Naive B cell (primary cell): ENCODE data around the gene NDUFS3. TPM values are rescaled to one million over a fixed set of nuclear protein-coding genes. Genes with fewer than 3 reads are reported as not detected.

Experiments used
- ATAC-seq, 2 donors: fragments of 150-1000 bp; cut with Tn5 transposase; 2 replicates each; pipeline ENCODE4 v1.10.0; 2021; ENCODE audit warnings: low read depth in 2 of 2, mild to moderate bottlenecking in 2 of 2, moderate library complexity in 2 of 2
- DNase-seq: peaks from one replicate; pipeline ENCODE4 v3.0.0; 2022
- H3K27ac Mint-ChIP-seq, 6 donors: one replicate each; pipeline ENCODE4 v1.8.0; 2020 to 2022; ENCODE audit warnings: mild to moderate bottlenecking in 6 of 6, mixed read lengths in 6 of 6, moderate library complexity in 5 of 6, inconsistent platforms in 2 of 6
- H3K27me3 Mint-ChIP-seq, 3 donors: one replicate each; pipeline ENCODE4 v1.8.0; 2021 to 2022; ENCODE audit warnings: mixed read lengths in 3 of 3, mild to moderate bottlenecking in 1 of 3
- H3K36me3 Mint-ChIP-seq, 2 donors: one replicate each; pipeline ENCODE4 v1.8.0; 2020 to 2022; ENCODE audit warnings: mixed read lengths in 2 of 2, inconsistent platforms in 1 of 2, mild to moderate bottlenecking in 1 of 2
- H3K4me1 Mint-ChIP-seq, 3 donors: one replicate each; pipeline ENCODE4 v1.8.0; 2020 to 2022; ENCODE audit warnings: mixed read lengths in 3 of 3, inconsistent platforms in 1 of 3, mild to moderate bottlenecking in 1 of 3, moderate library complexity in 1 of 3
- H3K4me3 Mint-ChIP-seq, 8 donors: one replicate each; pipeline ENCODE4 v1.8.0; 2020 to 2022; ENCODE audit warnings: mild to moderate bottlenecking in 8 of 8, mixed read lengths in 8 of 8, moderate library complexity in 8 of 8, inconsistent platforms in 2 of 8
- H3K9me3 Mint-ChIP-seq, 7 donors: one replicate each; pipeline ENCODE4 v1.8.0; 2020 to 2022; ENCODE audit warnings: mixed read lengths in 7 of 7, mild to moderate bottlenecking in 5 of 7, inconsistent platforms in 2 of 7, moderate library complexity in 1 of 7
- polyA plus RNA-seq, 6 donors: library from polyadenylated mRNA; unstranded; fragments of 300-500 nt; fragmentation: Illumina TruSeq; gene quantifications; one replicate each; pipeline ENCODE4 v1.2.3, GENCODE V29; 2021; ENCODE audit warnings: low read depth in 6 of 6

NDUFS3 gene
- polyA plus RNA-seq, 6 donors from 2014 or later, result 83.1 to 113 (median 99.6) TPM

DNA sequence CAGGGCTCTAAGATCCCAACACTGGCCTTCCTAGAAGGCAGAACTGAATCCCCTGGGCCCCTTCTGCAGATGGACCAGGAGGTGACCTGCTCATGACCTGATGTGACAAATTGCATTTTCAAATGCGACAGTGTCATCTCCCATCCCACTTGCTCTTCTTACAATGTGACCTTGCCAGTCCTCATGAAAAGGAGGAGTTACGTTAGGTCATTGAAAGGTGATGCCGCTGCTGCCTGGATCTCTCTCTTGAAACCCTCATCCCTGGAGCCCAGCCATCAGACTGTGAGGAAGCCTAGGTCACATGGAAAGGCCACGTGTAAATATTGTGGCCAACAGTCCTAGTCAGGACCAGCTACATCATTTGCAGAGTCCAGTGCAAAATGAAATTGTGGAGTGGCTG is 21.0 kb downstream of the NDUFS3 start:
- Mint-ChIP-seq H3K9me3 (no peaks in the 10 kb centered on the region), H3K4me3 (no peak overlapping the region), H3K4me1 (no peaks in the 10 kb centered on the region), H3K27ac (no peak overlapping the region), H3K36me3 (no peaks in the 10 kb centered on the region), H3K27me3 (peaks cover 4 to 21% (median 12%) of the 10 kb centered on the region in 3 donors)
- no peak for DNase-seq
- ATAC-seq, result no peak

DNA sequence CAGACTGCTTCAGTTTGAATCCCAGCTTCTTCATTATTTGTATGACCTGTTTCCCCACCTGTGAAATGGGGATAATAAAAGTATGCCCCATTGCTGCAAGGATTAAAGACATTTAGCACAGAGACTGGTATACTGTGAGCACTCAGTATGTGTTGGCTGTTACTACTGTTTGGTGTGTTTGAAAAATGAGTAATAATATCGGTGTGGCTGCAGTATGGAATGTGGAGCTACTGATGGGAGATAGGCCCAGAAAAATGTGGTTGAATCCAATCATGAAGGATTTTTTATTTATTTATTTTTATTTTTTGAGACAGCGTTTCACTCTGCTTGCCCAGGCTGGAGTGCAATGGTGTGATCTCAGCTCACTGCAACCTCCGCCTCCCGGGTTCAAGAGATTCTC is 24.4 kb downstream of the NDUFS3 start:
- no peak for ATAC-seq
- Mint-ChIP-seq H3K27ac (no peak overlapping the region), H3K9me3 (no peaks in the 10 kb centered on the region), H3K4me3 (no peak overlapping the region), H3K4me1 (no peaks in the 10 kb centered on the region), H3K36me3 (no peaks in the 10 kb centered on the region), H3K27me3 (peaks cover 0 to 8% (median 0%) of the 10 kb centered on the region in 3 donors)
- DNase-seq, result no peak

DNA sequence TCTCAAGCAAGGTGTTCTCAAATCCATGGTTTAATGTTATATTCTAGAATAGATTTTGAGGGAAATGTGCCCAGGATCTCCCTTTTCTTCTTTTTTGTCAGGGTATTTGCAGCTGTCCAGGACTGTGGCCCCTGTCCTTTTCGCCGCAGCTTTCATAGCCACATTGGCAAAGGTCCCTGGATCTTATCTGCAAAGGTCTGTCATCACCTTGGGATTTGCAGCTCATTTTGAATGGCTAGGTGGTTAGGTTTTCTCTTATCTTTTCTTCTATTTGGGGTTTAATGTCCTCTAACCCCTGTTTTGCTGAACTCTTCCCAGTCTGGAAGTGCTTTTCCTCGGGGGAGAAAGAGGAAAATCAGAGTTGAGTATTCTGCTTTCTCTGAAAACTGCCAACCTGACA is 27.0 kb downstream of the NDUFS3 start:
- ATAC-seq, result no peak
- Mint-ChIP-seq H3K36me3 (no peaks in the 10 kb centered on the region), H3K4me1 (peaks cover 4 to 9% (median 8%) of the 10 kb centered on the region in 3 donors), H3K27me3 (no peaks in the 10 kb centered on the region), H3K4me3 (no peak overlapping the region), H3K27ac (peak overlapping the region in 1 of 6 donors; percentile 14), H3K9me3 (no peaks in the 10 kb centered on the region)
- no peak for DNase-seq

DNA sequence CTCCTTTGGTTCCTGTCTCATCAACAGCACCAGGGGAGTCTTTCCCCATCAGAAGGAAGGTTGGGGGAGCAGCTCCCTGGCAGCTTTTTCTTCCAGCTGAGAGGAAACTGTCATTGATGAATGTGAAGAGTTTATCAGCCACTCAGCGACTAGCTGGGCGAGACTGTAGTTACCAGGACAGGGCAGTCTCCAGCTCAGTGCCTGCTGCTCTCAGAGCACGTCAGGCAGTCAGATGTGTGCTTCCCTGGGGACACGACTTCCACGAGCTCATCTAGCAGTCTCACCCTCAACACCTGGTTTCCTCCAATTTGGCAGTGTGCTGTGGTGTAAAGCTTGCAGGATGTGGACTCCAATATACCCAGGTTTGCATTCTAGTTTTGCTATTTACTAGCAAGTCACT is 27.9 kb downstream of the NDUFS3 start:
- ATAC-seq, result no peak
- Mint-ChIP-seq H3K27ac (no peak overlapping the region), H3K4me3 (no peak overlapping the region), H3K4me1 (peaks cover 11 to 17% (median 16%) of the 10 kb centered on the region in 3 donors), H3K27me3 (no peaks in the 10 kb centered on the region), H3K9me3 (no peaks in the 10 kb centered on the region), H3K36me3 (no peaks in the 10 kb centered on the region)
- no peak for DNase-seq

DNA sequence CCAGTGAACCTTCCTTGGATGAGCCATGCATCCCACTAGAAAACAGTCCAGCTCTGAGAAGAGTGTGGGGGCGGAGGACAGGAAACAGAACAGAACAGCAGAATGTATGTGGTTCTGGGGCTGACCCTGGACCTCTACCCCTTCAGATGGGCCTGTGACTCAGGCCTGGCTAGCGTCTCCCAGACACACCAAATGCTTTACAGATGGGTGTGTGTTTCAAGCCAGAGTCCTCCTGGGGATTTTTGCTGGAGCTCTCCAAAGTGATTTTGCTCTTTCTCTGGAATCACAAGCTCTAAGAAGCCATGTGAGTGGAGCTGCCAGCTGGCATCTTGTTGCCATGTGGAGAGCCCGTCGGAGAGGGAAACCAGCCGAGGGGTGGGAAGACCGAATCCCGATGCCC is 28.5 kb downstream of the NDUFS3 start:
- Mint-ChIP-seq H3K9me3 (no peaks in the 10 kb centered on the region), H3K27me3 (no peaks in the 10 kb centered on the region), H3K4me3 (no peak overlapping the region), H3K27ac (no peak overlapping the region), H3K36me3 (no peaks in the 10 kb centered on the region), H3K4me1 (peaks cover 13 to 22% (median 20%) of the 10 kb centered on the region in 3 donors)
- DNase-seq, result no peak
- no peak for ATAC-seq

DNA sequence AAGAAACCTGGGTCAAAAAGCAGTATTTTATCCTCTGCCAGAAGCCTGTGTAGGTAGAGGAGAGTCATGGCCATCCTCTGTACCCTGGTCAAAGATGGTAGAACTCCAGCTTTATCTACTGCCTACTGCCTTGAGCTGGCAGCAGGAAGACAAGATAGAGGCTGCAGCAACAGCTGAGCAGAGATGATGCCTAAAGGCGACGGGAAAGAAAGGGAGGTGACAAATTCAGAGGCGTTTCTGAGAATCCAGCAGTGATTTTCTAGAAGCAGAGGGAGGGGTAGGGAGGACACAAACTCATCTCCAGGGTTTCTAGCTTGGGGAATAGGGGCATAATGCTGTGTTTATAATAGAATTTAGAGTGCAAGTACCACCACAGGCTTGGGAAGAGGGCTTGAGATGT is 30.8 kb downstream of the NDUFS3 start:
- H3K4me3 Mint-ChIP-seq, result peak overlapping the region in 1 of 8 donors; percentile 1
- no peaks in the 10 kb centered on the region for H3K9me3 Mint-ChIP-seq
- H3K36me3 Mint-ChIP-seq, result no peaks in the 10 kb centered on the region
- H3K4me1 Mint-ChIP-seq, result peaks cover 13 to 24% (median 20%) of the 10 kb centered on the region in 3 donors
- H3K27me3 Mint-ChIP-seq, result no peaks in the 10 kb centered on the region
- DNase-seq (no peak), ATAC-seq (no peak)
- H3K27ac Mint-ChIP-seq, result peak overlapping the region in 1 of 6 donors; percentile 10

DNA sequence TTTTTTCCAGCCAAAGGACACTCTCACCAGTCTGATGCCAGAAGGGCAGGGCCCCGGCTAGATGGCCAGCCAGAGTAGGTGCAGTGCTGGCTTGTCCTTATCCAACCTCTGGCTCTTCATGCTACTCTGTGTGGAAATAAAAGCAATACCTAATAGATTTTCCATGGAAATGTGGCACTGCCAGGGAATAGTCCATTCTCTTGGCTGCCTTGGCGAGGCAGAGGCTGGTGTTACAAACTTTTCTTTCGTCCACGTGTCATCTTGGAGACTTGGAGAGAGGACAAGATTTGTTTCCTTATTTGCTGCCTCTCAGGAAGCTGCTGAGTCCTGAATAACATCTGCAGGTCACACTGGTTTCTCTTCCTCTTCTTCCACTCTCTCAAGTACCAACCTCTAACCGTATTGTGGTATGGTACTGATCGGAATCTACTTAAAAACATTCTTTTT is 32.5 kb downstream of the NDUFS3 start:
- ATAC-seq, result peak; percentile 98 to 99
- no peaks in the 10 kb centered on the region for H3K9me3 Mint-ChIP-seq
- peak overlapping the region in 5 of 6 donors; percentile 7 to 82 (median 54) for H3K27ac Mint-ChIP-seq
- no peaks in the 10 kb centered on the region for H3K36me3 Mint-ChIP-seq
- DNase-seq, result peak; percentile 45
- H3K27me3 Mint-ChIP-seq, result no peaks in the 10 kb centered on the region
- peak overlapping the region in 6 of 8 donors; percentile 3 to 74 (median 56) for H3K4me3 Mint-ChIP-seq
- H3K4me1 Mint-ChIP-seq, result peaks cover 13 to 24% (median 20%) of the 10 kb centered on the region in 3 donors

DNA sequence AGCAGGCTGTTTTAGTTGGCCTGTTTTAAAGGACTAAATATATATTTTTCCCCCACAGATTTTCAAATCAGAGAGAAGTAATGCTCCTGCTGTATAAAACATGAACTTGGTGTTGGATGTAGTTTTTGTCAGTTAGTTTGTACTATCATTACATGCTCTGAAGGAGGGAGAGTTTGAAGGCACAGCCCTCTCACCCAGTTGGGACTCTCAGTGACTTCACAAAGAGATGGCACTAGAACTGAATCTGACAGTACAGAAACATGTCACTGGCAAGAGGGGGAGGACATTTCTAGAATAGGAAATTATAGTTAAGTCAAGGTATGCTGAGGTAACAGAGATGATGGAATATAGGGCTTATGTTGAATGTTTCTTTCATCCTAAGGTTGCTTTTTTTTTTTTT is 36.4 kb downstream of the NDUFS3 start:
- no peaks in the 10 kb centered on the region for H3K9me3 Mint-ChIP-seq
- H3K4me1 Mint-ChIP-seq, result peaks cover 13 to 20% (median 15%) of the 10 kb centered on the region in 3 donors
- H3K27ac Mint-ChIP-seq, result peak overlapping the region in 1 of 6 donors; percentile 69
- no peaks in the 10 kb centered on the region for H3K27me3 Mint-ChIP-seq
- H3K4me3 Mint-ChIP-seq, result no peak overlapping the region
- DNase-seq, result no peak
- no peak for ATAC-seq
- H3K36me3 Mint-ChIP-seq, result peaks cover 0 to 5% of the 10 kb centered on the region in 2 donors

DNA sequence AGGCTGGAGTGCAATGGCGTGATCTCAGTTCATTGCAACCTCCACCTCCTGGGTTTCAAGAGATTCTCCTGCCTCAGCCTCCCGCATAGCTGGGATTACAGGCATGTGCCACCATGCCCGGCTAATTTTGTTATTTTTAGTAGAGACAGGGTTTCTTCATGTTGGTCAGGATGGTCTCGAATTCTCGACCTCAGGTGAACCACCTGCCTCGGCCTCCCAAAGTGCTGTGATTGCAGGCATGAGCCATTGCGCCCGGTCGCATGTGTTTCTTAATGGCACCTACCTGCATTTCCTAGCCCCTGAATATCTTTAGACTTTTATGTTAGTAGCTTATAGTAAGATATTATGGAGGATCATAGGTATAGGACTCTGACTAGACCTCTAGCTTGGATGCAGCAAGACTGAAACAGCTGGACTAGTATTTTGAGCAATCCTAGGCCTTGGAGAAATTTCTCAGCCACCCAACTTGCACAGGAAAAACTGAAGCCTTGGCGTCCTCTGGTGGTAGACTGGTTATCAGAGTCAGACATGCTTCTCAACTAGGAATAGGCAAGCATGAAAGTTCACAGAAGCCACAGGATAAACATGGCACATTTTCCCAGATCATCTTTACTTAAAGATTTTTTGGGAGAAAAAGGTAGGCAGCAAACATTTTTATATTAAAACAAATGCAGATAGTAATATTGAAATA is 38.0 kb downstream of the NDUFS3 start:
- peaks cover 0 to 5% of the 10 kb centered on the region in 2 donors for H3K36me3 Mint-ChIP-seq
- no peaks in the 10 kb centered on the region for H3K9me3 Mint-ChIP-seq
- no peak overlapping the region for H3K4me3 Mint-ChIP-seq
- no peak for DNase-seq
- H3K4me1 Mint-ChIP-seq, result peaks cover under 1 to 6% (median 2%) of the 10 kb centered on the region in 3 donors
- peak overlapping the region in 1 of 6 donors; percentile 14 for H3K27ac Mint-ChIP-seq
- ATAC-seq, result no peak
- H3K27me3 Mint-ChIP-seq, result no peaks in the 10 kb centered on the region

DNA sequence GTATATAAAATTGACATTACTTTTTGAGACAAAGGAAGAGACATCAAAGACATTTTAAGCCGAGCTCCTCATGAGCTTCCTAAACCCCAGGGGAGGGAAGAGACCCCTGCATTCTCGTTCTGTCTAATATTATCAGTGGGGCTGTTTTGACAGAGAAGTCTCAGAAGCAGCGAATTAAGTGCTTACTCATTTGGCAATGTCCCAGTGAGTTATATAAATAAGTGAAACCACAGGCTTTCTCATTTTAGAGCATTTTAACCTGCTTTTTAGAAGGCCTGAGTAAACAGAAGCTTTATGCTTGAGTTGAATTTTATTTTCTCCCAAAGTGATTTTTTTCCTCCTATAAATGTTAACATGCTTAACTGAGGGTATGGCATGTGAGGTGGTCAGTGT is 38.5 kb downstream of the NDUFS3 start:
- no peak for DNase-seq
- Mint-ChIP-seq H3K4me3 (no peak overlapping the region), H3K9me3 (no peaks in the 10 kb centered on the region), H3K27me3 (no peaks in the 10 kb centered on the region), H3K4me1 (peaks cover 0 to under 1% (median 0%) of the 10 kb centered on the region in 3 donors), H3K36me3 (peaks cover 4 to 5% of the 10 kb centered on the region in 2 donors), H3K27ac (no peak overlapping the region)
- ATAC-seq, result no peak

DNA sequence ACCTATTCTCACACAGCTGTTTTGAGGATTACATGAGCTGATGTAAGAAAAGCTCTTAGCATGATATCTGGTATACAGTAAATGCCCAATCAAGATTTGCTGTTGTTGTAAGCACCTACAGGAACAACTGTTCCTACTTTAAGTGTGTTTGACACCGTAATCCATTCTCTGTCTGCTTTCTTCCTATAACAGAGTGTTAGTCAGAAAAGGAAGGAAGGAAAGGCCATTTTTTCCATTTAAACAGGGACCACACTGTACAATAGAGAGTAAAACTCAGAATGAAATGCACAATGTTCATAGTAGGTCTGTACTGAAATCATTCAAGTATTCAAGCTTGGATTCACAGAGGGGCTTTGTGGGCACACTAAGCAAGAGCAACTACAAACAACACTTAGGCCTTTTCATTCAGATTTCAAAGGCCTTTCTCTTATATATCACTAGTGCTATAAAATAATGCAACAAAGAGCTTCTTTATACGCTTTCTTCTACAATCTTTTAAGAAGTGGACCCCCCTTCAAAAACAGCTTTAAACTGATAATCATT is 42.0 kb downstream of the NDUFS3 start:
- no peaks in the 10 kb centered on the region for H3K27me3 Mint-ChIP-seq
- H3K27ac Mint-ChIP-seq, result peak overlapping the region in 1 of 6 donors; percentile 44
- DNase-seq, result no peak
- H3K4me3 Mint-ChIP-seq, result no peak overlapping the region
- no peak for ATAC-seq
- H3K36me3 Mint-ChIP-seq, result peaks cover 11 to 14% of the 10 kb centered on the region in 2 donors
- H3K9me3 Mint-ChIP-seq, result no peaks in the 10 kb centered on the region
- H3K4me1 Mint-ChIP-seq, result no peaks in the 10 kb centered on the region

DNA sequence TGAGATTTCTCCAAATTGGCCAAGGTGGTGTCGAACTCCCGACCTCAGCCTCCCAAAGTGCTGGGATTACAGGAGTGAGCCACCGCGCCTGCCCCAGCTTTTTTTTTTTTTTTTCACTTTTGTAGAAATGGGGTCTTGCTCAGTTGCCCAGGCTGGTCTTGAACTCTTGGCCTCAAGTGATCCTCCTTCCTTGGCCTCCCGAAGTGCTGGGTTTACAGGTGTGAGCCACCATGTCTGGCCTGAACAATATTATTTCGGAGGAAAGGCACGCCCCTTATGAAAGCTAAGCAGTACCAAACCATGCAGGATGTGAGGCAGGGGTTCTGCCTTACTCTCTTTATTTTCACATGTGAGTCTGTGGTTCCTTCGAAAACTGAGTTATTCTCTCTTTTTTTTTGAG is 47.4 kb downstream of the NDUFS3 start:
- Mint-ChIP-seq H3K27ac (no peak overlapping the region), H3K27me3 (no peaks in the 10 kb centered on the region), H3K4me1 (no peaks in the 10 kb centered on the region), H3K9me3 (no peaks in the 10 kb centered on the region), H3K4me3 (no peak overlapping the region), H3K36me3 (peaks cover 14 to 19% of the 10 kb centered on the region in 2 donors)
- ATAC-seq, result no peak
- DNase-seq, result no peak

DNA sequence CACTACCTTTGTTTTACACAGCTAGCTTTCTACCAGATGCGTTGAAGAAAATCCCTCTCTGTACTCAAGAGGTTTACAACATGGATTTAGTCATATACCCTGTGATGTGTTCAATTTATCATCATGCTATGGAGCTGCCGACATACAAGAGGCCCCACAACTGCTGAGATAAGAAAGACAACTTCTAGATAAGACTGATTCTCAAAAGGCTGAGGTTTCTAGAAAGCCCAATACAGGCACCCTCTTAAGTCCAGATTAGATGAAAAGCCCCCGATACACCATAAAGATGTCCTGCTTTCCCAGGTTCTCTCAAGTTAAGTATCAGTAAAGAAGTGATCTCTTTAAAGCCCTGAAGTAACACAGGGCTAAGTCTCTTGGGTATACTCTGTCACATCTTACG is 49.2 kb downstream of the NDUFS3 start:
- H3K4me1 Mint-ChIP-seq, result no peaks in the 10 kb centered on the region
- H3K36me3 Mint-ChIP-seq, result peaks cover 7 to 26% of the 10 kb centered on the region in 2 donors
- H3K9me3 Mint-ChIP-seq, result no peaks in the 10 kb centered on the region
- DNase-seq (no peak), ATAC-seq (no peak)
- no peak overlapping the region for H3K4me3 Mint-ChIP-seq
- no peaks in the 10 kb centered on the region for H3K27me3 Mint-ChIP-seq
- H3K27ac Mint-ChIP-seq, result no peak overlapping the region

DNA sequence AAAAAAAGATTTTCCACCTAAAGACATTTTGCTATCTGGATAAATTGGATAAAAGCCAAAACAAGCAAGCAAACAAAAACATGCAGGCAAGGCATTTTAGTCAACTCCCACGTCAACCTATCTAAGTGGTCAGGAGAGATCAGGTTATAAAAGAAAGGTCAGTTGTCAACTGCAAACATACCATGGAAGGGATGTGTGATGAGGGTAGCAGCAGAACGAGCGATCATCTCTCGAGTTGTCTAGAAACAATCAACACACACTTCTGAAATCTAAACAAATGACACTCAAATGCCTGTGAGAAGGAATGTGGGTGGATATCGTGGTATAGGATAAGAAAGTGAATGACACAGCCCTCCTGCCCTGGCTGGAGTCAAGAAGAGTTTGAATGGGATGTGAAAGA is 52.6 kb downstream of the NDUFS3 start:
- H3K27me3 Mint-ChIP-seq, result no peaks in the 10 kb centered on the region
- ATAC-seq, result no peak
- H3K36me3 Mint-ChIP-seq, result peaks cover 0 to 28% of the 10 kb centered on the region in 2 donors
- no peaks in the 10 kb centered on the region for H3K4me1 Mint-ChIP-seq
- H3K9me3 Mint-ChIP-seq, result no peaks in the 10 kb centered on the region
- no peak for DNase-seq
- no peak overlapping the region for H3K4me3 Mint-ChIP-seq
- H3K27ac Mint-ChIP-seq, result no peak overlapping the region
